H9 (cell line): ENCODE results near the gene RAB3C. TPM values are rescaled to one million over a fixed set of nuclear protein-coding genes. Genes with fewer than 3 reads are reported as not detected.

Experiments
- DNase-seq: peaks from one replicate; pipeline ENCODE4 v3.0.0-alpha.2; 2017
- H2AFZ ChIP-seq: one replicate; pipeline ENCODE4 v1.6.1; 2013; ENCODE audit warnings: mild to moderate bottlenecking, low read length, control low read depth, moderate library complexity
- H2AK5ac ChIP-seq: 2 replicates; pipeline ENCODE4 v1.6.1; 2013; ENCODE audit warnings: low read length, control low read depth, mixed read lengths; ENCODE audit not compliant: insufficient read length
- H2BK120ac ChIP-seq: one replicate; pipeline ENCODE4 v1.6.1; 2013; ENCODE audit warnings: low read depth, mild to moderate bottlenecking, low read length, control low read depth, inconsistent platforms; ENCODE audit not compliant: poor library complexity, severe bottlenecking
- H2BK12ac ChIP-seq: 2 replicates; pipeline ENCODE4 v1.6.1; 2013; ENCODE audit warnings: low read length, control low read depth, mixed read lengths, low read depth; ENCODE audit not compliant: insufficient read length
- H2BK15ac ChIP-seq: 2 replicates; pipeline ENCODE4 v1.6.1; 2013; ENCODE audit warnings: low read depth, low read length, control low read depth
- H2BK20ac ChIP-seq: one replicate; pipeline ENCODE4 v1.6.1; 2013; ENCODE audit warnings: low read depth, mild to moderate bottlenecking, low read length, control low read depth, inconsistent platforms; ENCODE audit not compliant: poor library complexity, severe bottlenecking
- H2BK5ac ChIP-seq: 2 replicates; pipeline ENCODE4 v1.6.1; 2013; ENCODE audit warnings: low read length, control low read depth, mixed read lengths; ENCODE audit not compliant: insufficient read length
- H3K14ac ChIP-seq: 2 replicates; pipeline ENCODE4 v1.6.1; 2013; ENCODE audit warnings: low read length, control low read depth; ENCODE audit not compliant: insufficient read depth
- H3K18ac ChIP-seq: 2 replicates; pipeline ENCODE4 v1.6.1; 2013; ENCODE audit warnings: low read depth, mild to moderate bottlenecking, mixed read lengths, low read length, control low read depth; ENCODE audit not compliant: insufficient read length
- H3K23ac ChIP-seq: 2 replicates; pipeline ENCODE4 v1.6.1; 2013; ENCODE audit warnings: low read length, control low read depth, mixed read lengths, low read depth; ENCODE audit not compliant: insufficient read length
- H3K23me2 ChIP-seq: 2 replicates; pipeline ENCODE4 v1.6.1; 2013; ENCODE audit warnings: low read depth, mild to moderate bottlenecking, mixed read lengths, low read length, control low read depth; ENCODE audit not compliant: insufficient read length, poor library complexity, severe bottlenecking
- H3K27ac ChIP-seq: 2 replicates; pipeline ENCODE4 v1.5.1; 2013; ENCODE audit warnings: low read length, control low read depth, mixed read lengths, low read depth; ENCODE audit not compliant: insufficient read length
- H3K27me3 ChIP-seq: 2 replicates; pipeline ENCODE4 v1.6.1; 2013; ENCODE audit warnings: low read length, control low read depth, inconsistent platforms; ENCODE audit not compliant: insufficient read depth
- H3K4ac ChIP-seq: 2 replicates; pipeline ENCODE4 v1.6.1; 2013; ENCODE audit warnings: low read depth, mild to moderate bottlenecking, control low read depth, inconsistent platforms, low read length, moderate library complexity
- H3K4me1 ChIP-seq: 2 replicates; pipeline ENCODE4 v1.6.1; 2013; ENCODE audit warnings: low read length, control low read depth, inconsistent platforms; ENCODE audit not compliant: insufficient read depth
- H3K4me2 ChIP-seq: 2 replicates; pipeline ENCODE4 v1.6.1; 2013; ENCODE audit warnings: low read length, control low read depth, mixed read lengths; ENCODE audit not compliant: insufficient read length, insufficient read depth
- H3K56ac ChIP-seq: 2 replicates; pipeline ENCODE4 v1.6.1; 2013; ENCODE audit warnings: low read depth, mild to moderate bottlenecking, mixed read lengths, low read length, control low read depth; ENCODE audit not compliant: insufficient read length
- H3K79me1 ChIP-seq: 2 replicates; pipeline ENCODE4 v1.6.1; 2013; ENCODE audit warnings: low read depth, mild to moderate bottlenecking, moderate library complexity, low read length, control low read depth, inconsistent platforms; ENCODE audit not compliant: insufficient read depth, poor library complexity, severe bottlenecking
- H3K79me2 ChIP-seq: 2 replicates; pipeline ENCODE4 v1.6.1; 2013; ENCODE audit warnings: low read length, control low read depth, inconsistent platforms; ENCODE audit not compliant: insufficient read depth
- H3K9ac ChIP-seq: 2 replicates; pipeline ENCODE4 v1.6.1; 2013; ENCODE audit warnings: low read length, control low read depth, mixed read lengths; ENCODE audit not compliant: insufficient read length; ENCODE audit errors: extremely low read depth
- H3K9me3 ChIP-seq: one replicate; pipeline ENCODE4 v1.6.1; 2013; ENCODE audit warnings: low read depth, low read length, inconsistent platforms; ENCODE audit not compliant: control insufficient read depth
- H3T11ph ChIP-seq: one replicate; pipeline ENCODE4 v1.6.1; 2013; ENCODE audit warnings: mild to moderate bottlenecking, low read length, control low read depth, inconsistent platforms
- H4K20me1 ChIP-seq: one replicate; pipeline ENCODE4 v1.6.1; 2013; ENCODE audit not compliant: control insufficient read depth, insufficient read length, insufficient read depth
- H4K5ac ChIP-seq: 2 replicates; pipeline ENCODE4 v1.6.1; 2013; ENCODE audit warnings: low read depth, mild to moderate bottlenecking, mixed read lengths, low read length, control low read depth; ENCODE audit not compliant: insufficient read length
- H4K8ac ChIP-seq: replicated peaks from 2 replicates; pipeline ENCODE4 v1.6.1; 2013; ENCODE audit warnings: low read length, control low read depth, mixed read lengths, low read depth; ENCODE audit not compliant: insufficient read length
- H4K91ac ChIP-seq: 2 replicates; pipeline ENCODE4 v1.6.1; 2013; ENCODE audit warnings: low read depth, mild to moderate bottlenecking, moderate library complexity, mixed read lengths, low read length, control low read depth; ENCODE audit not compliant: insufficient read length
- H3K27ac Mint-ChIP-seq, 3 experiments: 2 replicates in 2 of 3; 3 replicates in 1 of 3; pipeline ENCODE4 v1.8.0; 2020 to 2021; ENCODE audit warnings: mixed read lengths in 3 of 3, mild to moderate bottlenecking in 1 of 3, moderate library complexity in 1 of 3
- H3K27me3 Mint-ChIP-seq: 2 replicates; pipeline ENCODE4 v1.8.0; 2021; ENCODE audit warnings: low read depth, mild to moderate bottlenecking, moderate library complexity, mixed read lengths
- H3K36me3 Mint-ChIP-seq, 3 experiments: 2 replicates in 2 of 3; 3 replicates in 1 of 3; pipeline ENCODE4 v1.8.0; 2020 to 2021; ENCODE audit warnings: low read depth in 3 of 3, mixed read lengths in 3 of 3; ENCODE audit not compliant: insufficient read depth in 1 of 3
- H3K4me1 Mint-ChIP-seq, 2 experiments: 2 replicates each; pipeline ENCODE4 v1.8.0; 2020; ENCODE audit warnings: mixed read lengths in 2 of 2
- H3K4me3 Mint-ChIP-seq, 2 experiments: 2 replicates in 1 of 2; 3 replicates in 1 of 2; pipeline ENCODE4 v1.8.0; 2020 to 2021; ENCODE audit warnings: mild to moderate bottlenecking in 2 of 2, mixed read lengths in 2 of 2, moderate library complexity in 1 of 2
- H3K9me3 Mint-ChIP-seq, 2 experiments: 2 replicates in 1 of 2; 3 replicates in 1 of 2; pipeline ENCODE4 v1.8.0; 2020; ENCODE audit warnings: mild to moderate bottlenecking in 2 of 2, mixed read lengths in 2 of 2, moderate library complexity in 1 of 2
- WGBS: extraction: QIAGEN DNeasy Blood & Tissue Kit; methylation state at CpG from one replicate; pipeline ENCODE4 v1.1.7; 2013; ENCODE audit warnings: missing lambda C conversion rate, low lambda C conversion rate, mixed read lengths; ENCODE audit not compliant: insufficient read length; ENCODE audit errors: extremely low coverage; 5-methylcytosine and 5-hydroxymethylcytosine counted together
- total RNA-seq: library from RNA; stranded (reverse); gene quantifications from 2 replicates; pipeline ENCODE4 v1.2.1, GENCODE V29; 2021
- TF ChIP-seq, protein P1 (sequence below): fragments of 200-600 bp; sonication (generic); conservative IDR thresholded peaks from 3 replicates; pipeline ENCODE4 v1.8.0; 2021; ENCODE audit warnings: antibody characterized with exemption, mild to moderate bottlenecking

The RAB3C gene
- total RNA-seq, 1 experiment from 2014 or later: 16.3 TPM

GRCh38 chr5:58778888-58779287 lies 196.0 kb downstream of the RAB3C start:
- H3K4me2 ChIP-seq: no peak overlapping the region
- no peak overlapping the region for H4K5ac ChIP-seq
- H3K23me2 ChIP-seq: no peaks in the 10 kb centered on the region
- no peak overlapping the region for H2BK15ac ChIP-seq
- no peaks in the 10 kb centered on the region for H3K9me3 ChIP-seq
- no peak overlapping the region for H3K56ac ChIP-seq
- Mint-ChIP-seq H3K4me3 (no peak overlapping the region), H3K27ac (no peak overlapping the region), H3K9me3 (no peaks in the 10 kb centered on the region), H3K36me3 (no peaks in the 10 kb centered on the region), H3K4me1 (no peaks in the 10 kb centered on the region), H3K27me3 (no peaks in the 10 kb centered on the region)
- H2AK5ac ChIP-seq: no peak overlapping the region
- no peak overlapping the region for H3K4ac ChIP-seq
- no CpG with 5 or more reads among the region's 3 CpGs for WGBS
- no peak overlapping the region for H3K23ac ChIP-seq
- no peak overlapping the region for H4K8ac ChIP-seq
- no peak overlapping the region for H2BK120ac ChIP-seq
- H2BK20ac ChIP-seq: no peak overlapping the region
- no peak overlapping the region for H3K9ac ChIP-seq
- no peak overlapping the region for H3K27ac ChIP-seq
- H3K79me2 ChIP-seq: no peaks in the 10 kb centered on the region
- no peak overlapping the region for H3K18ac ChIP-seq
- no peak overlapping the region for H3T11ph ChIP-seq
- H3K4me1 ChIP-seq: no peaks in the 10 kb centered on the region
- no peaks in the 10 kb centered on the region for H3K79me1 ChIP-seq
- no peaks in the 10 kb centered on the region for H3K27me3 ChIP-seq
- no peak overlapping the region for H4K91ac ChIP-seq
- no peaks in the 10 kb centered on the region for H4K20me1 ChIP-seq
- H2BK5ac ChIP-seq: no peak overlapping the region
- H3K14ac ChIP-seq: no peak overlapping the region
- H2AFZ ChIP-seq: no peak overlapping the region
- TF ChIP-seq, protein P1, sequence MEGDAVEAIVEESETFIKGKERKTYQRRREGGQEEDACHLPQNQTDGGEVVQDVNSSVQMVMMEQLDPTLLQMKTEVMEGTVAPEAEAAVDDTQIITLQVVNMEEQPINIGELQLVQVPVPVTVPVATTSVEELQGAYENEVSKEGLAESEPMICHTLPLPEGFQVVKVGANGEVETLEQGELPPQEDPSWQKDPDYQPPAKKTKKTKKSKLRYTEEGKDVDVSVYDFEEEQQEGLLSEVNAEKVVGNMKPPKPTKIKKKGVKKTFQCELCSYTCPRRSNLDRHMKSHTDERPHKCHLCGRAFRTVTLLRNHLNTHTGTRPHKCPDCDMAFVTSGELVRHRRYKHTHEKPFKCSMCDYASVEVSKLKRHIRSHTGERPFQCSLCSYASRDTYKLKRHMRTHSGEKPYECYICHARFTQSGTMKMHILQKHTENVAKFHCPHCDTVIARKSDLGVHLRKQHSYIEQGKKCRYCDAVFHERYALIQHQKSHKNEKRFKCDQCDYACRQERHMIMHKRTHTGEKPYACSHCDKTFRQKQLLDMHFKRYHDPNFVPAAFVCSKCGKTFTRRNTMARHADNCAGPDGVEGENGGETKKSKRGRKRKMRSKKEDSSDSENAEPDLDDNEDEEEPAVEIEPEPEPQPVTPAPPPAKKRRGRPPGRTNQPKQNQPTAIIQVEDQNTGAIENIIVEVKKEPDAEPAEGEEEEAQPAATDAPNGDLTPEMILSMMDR: no peak
- no peak overlapping the region for H2BK12ac ChIP-seq
- DNase-seq: no peak
